Endothelial cell (in vitro differentiated cells): ENCODE results near the gene IFNA6. TPM values are rescaled to one million over a fixed set of nuclear protein-coding genes. Genes with fewer than 3 reads are reported as not detected.
A peak's percentile ranks its signal among the peaks of the same experiment; 100 is the strongest.

Source experiments
- DNase-seq: peaks from one replicate; pipeline ENCODE4 v3.0.0; 2021; ENCODE audit warnings: low spot score
- H3K27ac Mint-ChIP-seq: one replicate; pipeline ENCODE4 v1.8.0; 2021; ENCODE audit warnings: mixed read lengths, inconsistent platforms; ENCODE audit not compliant: unreplicated experiment
- H3K27me3 Mint-ChIP-seq: one replicate; pipeline ENCODE4 v1.8.0; 2021; ENCODE audit warnings: mild to moderate bottlenecking, moderate library complexity, mixed read lengths, inconsistent platforms; ENCODE audit not compliant: unreplicated experiment
- H3K36me3 Mint-ChIP-seq: one replicate; pipeline ENCODE4 v1.8.0; 2021; ENCODE audit warnings: mild to moderate bottlenecking, low read depth, mixed read lengths, inconsistent platforms; ENCODE audit not compliant: unreplicated experiment
- H3K4me1 Mint-ChIP-seq: one replicate; pipeline ENCODE4 v1.8.0; 2021; ENCODE audit warnings: mild to moderate bottlenecking, mixed read lengths, inconsistent platforms; ENCODE audit not compliant: unreplicated experiment
- H3K4me3 Mint-ChIP-seq: one replicate; pipeline ENCODE4 v1.8.0; 2021; ENCODE audit warnings: mild to moderate bottlenecking, mixed read lengths, inconsistent platforms; ENCODE audit not compliant: unreplicated experiment
- H3K9me3 Mint-ChIP-seq: one replicate; pipeline ENCODE4 v1.8.0; 2021; ENCODE audit warnings: mixed read lengths, inconsistent platforms; ENCODE audit not compliant: unreplicated experiment
- total RNA-seq: library from RNA; stranded (reverse); fragmentation: NEBNext Ultra II Directional; extraction: Animal tissue kit (Norgen Biotek cat#: 25700); gene quantifications from one replicate; pipeline ENCODE4 v1.2.1, GENCODE V29; 2021; ENCODE audit not compliant: unreplicated experiment
- TF ChIP-seq, protein P1 (sequence below): fragments of 200-600 bp; sonication (generic); IDR thresholded peaks from one replicate; pipeline ENCODE4 v1.5.0; 2021; ENCODE audit warnings: antibody characterized with exemption; ENCODE audit not compliant: unreplicated experiment

IFNA6 gene
- total RNA-seq, 1 donor from 2014 or later: not detected

DNA sequence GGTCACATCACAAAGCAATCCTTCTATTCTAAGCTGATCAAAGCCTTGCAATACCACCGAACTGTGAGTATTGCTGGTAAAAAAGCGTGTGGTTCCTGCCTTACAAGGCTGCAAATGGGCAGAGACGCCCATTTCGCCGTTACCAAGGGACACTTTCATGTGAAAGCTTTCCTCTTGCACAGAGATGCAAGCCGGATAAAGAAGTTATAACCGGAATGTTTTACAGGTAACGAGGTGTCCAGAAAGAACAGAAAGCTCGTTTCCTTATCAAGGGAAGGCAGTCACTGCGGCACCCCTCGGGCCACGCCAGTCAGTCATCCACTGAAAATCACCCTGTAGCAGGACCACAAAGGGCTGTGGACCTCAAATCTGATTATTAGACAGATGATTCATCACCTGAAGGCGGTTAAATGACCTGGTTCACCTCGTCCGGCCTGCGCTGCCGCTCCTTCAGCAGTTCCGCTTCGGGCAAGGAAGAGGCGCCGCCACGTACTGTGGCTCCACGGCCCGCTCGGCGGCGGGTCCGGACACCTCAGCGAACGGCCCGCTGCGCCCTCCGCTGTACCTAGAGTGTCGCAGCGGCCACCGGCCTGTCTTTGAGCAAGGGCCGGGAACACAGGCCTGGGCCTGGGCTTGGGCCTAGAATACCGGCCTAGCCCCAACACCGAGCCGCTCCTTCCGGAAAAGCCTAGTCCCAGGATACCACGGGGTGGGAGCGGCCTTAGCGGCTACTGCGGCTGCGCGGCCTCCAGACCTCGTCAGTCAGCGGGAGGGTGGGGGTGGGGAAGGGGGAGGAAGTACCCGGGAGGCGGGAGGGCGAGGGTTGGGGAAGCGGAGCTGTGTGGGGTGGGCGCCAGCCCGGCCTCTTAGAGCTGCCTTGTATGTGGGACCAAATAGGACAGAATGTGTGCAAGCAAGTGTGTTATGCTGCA is 15.7 kb downstream of the IFNA6 start, which contains the start of gene KLHL9:
Gene KLHL9 (minus strand): TSS at position 704 of the 932 bp plus-strand sequence. CDS start 545 bp downstream, at position 159.
- TF ChIP-seq, protein P1, sequence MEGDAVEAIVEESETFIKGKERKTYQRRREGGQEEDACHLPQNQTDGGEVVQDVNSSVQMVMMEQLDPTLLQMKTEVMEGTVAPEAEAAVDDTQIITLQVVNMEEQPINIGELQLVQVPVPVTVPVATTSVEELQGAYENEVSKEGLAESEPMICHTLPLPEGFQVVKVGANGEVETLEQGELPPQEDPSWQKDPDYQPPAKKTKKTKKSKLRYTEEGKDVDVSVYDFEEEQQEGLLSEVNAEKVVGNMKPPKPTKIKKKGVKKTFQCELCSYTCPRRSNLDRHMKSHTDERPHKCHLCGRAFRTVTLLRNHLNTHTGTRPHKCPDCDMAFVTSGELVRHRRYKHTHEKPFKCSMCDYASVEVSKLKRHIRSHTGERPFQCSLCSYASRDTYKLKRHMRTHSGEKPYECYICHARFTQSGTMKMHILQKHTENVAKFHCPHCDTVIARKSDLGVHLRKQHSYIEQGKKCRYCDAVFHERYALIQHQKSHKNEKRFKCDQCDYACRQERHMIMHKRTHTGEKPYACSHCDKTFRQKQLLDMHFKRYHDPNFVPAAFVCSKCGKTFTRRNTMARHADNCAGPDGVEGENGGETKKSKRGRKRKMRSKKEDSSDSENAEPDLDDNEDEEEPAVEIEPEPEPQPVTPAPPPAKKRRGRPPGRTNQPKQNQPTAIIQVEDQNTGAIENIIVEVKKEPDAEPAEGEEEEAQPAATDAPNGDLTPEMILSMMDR: no peak
- peaks cover 13% of the 10 kb centered on the region for H3K36me3 Mint-ChIP-seq
- H3K27ac Mint-ChIP-seq: peak within 1 kb of the TSS; percentile 94
- H3K27me3 Mint-ChIP-seq: peaks cover 1% of the 10 kb centered on the region
- no peaks in the 10 kb centered on the region for H3K9me3 Mint-ChIP-seq
- DNase-seq: peak; percentile 87
- peaks cover 29% of the 10 kb centered on the region for H3K4me1 Mint-ChIP-seq
- peak within 1 kb of the TSS; percentile 94 for H3K4me3 Mint-ChIP-seq

DNA sequence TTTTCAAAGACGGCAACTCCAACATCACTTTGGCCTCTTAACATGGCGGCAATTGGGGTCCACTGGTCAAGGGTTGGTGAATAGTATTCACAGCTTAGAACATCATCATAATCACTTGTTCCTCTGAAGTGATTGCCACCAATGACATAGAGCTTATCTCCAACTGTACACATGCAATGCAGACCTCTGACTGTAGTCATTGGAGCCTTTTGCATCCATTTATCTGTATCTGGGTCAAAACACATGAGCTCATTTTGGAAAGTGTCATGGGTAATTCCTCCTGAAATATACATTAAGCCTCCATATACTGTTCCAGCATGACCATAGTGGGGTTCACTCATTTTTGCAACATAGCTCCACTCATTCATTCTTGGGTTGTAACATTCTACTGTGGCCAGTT is 17.5 kb downstream of the IFNA6 start:
- DNase-seq: no peak
- H3K9me3 Mint-ChIP-seq: no peaks in the 10 kb centered on the region
- no peak overlapping the region for H3K27ac Mint-ChIP-seq
- peaks cover 30% of the 10 kb centered on the region for H3K4me1 Mint-ChIP-seq
- TF ChIP-seq, protein P1: no peak
- H3K4me3 Mint-ChIP-seq: peak overlapping the region; percentile 94
- peaks cover 13% of the 10 kb centered on the region for H3K36me3 Mint-ChIP-seq
- H3K27me3 Mint-ChIP-seq: peaks cover 1% of the 10 kb centered on the region

DNA sequence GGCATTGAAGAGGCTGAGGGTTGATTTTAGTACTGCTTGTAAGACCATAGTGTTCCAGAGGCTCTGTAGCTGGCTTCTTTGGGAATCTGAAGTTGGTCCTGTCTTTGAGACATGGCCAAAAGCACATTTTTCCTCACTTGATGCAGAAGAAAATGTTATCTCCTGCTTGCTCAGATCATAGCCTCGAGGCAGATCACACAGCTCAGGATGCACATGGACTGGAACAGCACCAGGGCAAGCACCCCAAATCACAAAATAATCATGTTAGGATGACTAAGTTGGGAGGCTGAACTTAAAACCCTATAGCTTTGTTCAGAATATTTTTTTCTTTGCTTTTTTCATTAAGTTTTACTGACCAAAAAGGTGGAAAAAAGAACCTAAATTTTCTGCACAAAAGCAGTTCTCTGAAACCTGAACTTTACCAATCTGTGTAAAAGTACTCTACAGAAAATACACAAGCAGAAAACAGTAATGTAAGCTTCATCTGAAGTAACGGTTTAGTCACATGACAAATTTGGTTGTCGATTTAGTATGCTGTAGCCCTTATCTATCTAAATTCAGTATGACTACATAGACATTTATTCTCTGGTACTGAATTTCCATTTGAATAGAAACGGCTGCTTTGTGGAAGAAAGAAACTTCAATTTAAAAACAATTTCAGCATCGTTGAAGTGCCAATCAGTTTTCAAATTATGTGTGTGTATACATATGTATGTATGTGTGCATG is 18.8 kb downstream of the IFNA6 start:
- peaks cover 30% of the 10 kb centered on the region for H3K4me1 Mint-ChIP-seq
- no peak overlapping the region for H3K4me3 Mint-ChIP-seq
- H3K36me3 Mint-ChIP-seq: peaks cover 13% of the 10 kb centered on the region
- DNase-seq: no peak
- H3K9me3 Mint-ChIP-seq: no peaks in the 10 kb centered on the region
- TF ChIP-seq, protein P1: no peak
- no peak overlapping the region for H3K27ac Mint-ChIP-seq
- H3K27me3 Mint-ChIP-seq: no peaks in the 10 kb centered on the region

DNA sequence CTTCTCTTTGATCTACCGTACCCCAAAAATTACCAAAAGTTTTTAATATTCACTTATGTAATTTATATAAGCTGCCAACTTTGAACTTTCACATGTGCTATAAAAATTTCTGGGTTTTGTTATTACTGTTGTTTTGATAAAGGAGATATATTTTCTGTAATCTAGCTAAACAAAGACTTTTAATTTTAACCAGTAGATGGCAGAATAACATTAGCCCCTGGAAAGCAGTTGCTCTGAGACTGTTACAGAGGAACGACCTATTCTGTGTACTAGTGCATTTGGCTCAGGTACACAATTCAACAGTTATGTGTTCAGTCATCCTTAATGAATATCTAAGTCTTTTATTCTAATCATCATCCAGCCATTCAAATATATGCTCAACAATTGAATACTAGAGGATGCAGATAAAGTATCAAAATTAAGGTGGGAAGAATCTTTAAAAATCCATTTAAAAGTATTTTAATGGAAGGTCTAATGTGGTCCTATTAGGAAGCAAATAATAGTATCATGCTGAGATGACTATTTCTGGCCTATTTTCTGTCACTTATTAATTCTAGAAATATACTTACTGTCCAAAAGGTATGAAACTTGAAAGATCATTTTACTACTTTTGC is 24.1 kb downstream of the IFNA6 start:
- Mint-ChIP-seq H3K4me1 (peaks cover 6% of the 10 kb centered on the region), H3K27me3 (no peaks in the 10 kb centered on the region), H3K9me3 (no peaks in the 10 kb centered on the region), H3K36me3 (peaks cover 8% of the 10 kb centered on the region), H3K27ac (no peak overlapping the region), H3K4me3 (no peak overlapping the region)
- TF ChIP-seq, protein P1: peak; percentile 65
- no peak for DNase-seq
